Head of caudate nucleus (tissue), 42 donors: ENCODE measurements around the gene SH3BGRL.
"Not testable (repeated sequence)": the region's sequence is repeated elsewhere in the genome, so short reads cannot be mapped to it uniquely, and the experiment has no call there.

Experiments
- DNase-seq, 42 donors: peaks; one replicate each; pipeline versions ENCODE4 v3.0.0 to v3.0.0-alpha.2; 2020 to 2021; ENCODE audit warnings: mixed read lengths in 7 of 42
- intact Hi-C: fragments of 100-400 bp; cut with DNase I; formaldehyde crosslinking; loops from one replicate; pipeline ENCODE4 v1.15.0; 2022

Gene SH3BGRL

GRCh38 chrX:81255876-81256275 is 54.0 kb downstream of the SH3BGRL start:
- no peak for DNase-seq
- intact Hi-C loops, result loop anchor here (10.0 kb wide), 1 partner anchor 51 kb away; the partner anchor contains the start of genes HMGN5 and SH3BGRL

GRCh38 chrX:81257817-81258216 is 55.9 kb downstream of the SH3BGRL start:
- DNase-seq, result no peak
- intact Hi-C loops, result loop anchor here (10.0 kb wide), 1 partner anchor 53 kb away; the partner anchor contains the start of genes HMGN5 and SH3BGRL

- no peak for DNase-seq
- intact Hi-C loops, result loop anchor here (10.0 kb wide), 1 partner anchor 54 kb away; the partner anchor contains the start of genes HMGN5 and SH3BGRL
These were observed 57.3 kb downstream of the SH3BGRL start for GRCh38 chrX:81259020-81259713.

- DNase-seq, result no peak
- intact Hi-C loops, result loop anchor here (10.0 kb wide), 1 partner anchor 55 kb away; the partner anchor contains the start of genes HMGN5 and SH3BGRL
These were observed 58.0 kb downstream of the SH3BGRL start for GRCh38 chrX:81259714-81260395.

GRCh38 chrX:81261576-81261975 is 59.7 kb downstream of the SH3BGRL start:
- intact Hi-C loops, result no loop called here
- DNase-seq, result no peak

GRCh38 chrX:81263059-81263458 is 61.2 kb downstream of the SH3BGRL start:
- intact Hi-C loops, result no loop called here
- no peak for DNase-seq

- intact Hi-C loops, result no loop called here
These were observed 76.7 kb downstream of the SH3BGRL start for GRCh38 chrX:81278616-81279015.

GRCh38 chrX:81280148-81280547 is 78.2 kb downstream of the SH3BGRL start:
- intact Hi-C loops, result no loop called here
- no peak for DNase-seq

More at GRCh38 chrX:81278616-81279015, 76.7 kb downstream of the SH3BGRL start:
- DNase-seq, result no peak

GRCh38 chrX:81286075-81286474 is 84.2 kb downstream of the SH3BGRL start:
- no peak for DNase-seq
- intact Hi-C loops, result no loop called here

GRCh38 chrX:81286608-81287007 is 84.7 kb downstream of the SH3BGRL start:
- intact Hi-C loops, result no loop called here
- DNase-seq, result no peak

- DNase-seq, result no peak
- intact Hi-C loops, result no loop called here
These were observed 90.1 kb downstream of the SH3BGRL start for GRCh38 chrX:81291996-81292395.

- no peak for DNase-seq
- intact Hi-C loops, result no loop called here
These were observed 92.2 kb downstream of the SH3BGRL start for GRCh38 chrX:81294101-81294500.

GRCh38 chrX:81301877-81302276 is 100.0 kb downstream of the SH3BGRL start:
- intact Hi-C loops, result no loop called here
- DNase-seq, result no peak

GRCh38 chrX:81304563-81304962 is 102.7 kb downstream of the SH3BGRL start:
- intact Hi-C loops, result no loop called here
- no peak for DNase-seq

- DNase-seq, result no peak
- intact Hi-C loops, result no loop called here
These were observed 103.3 kb downstream of the SH3BGRL start for GRCh38 chrX:81305240-81305639.

- no peak for DNase-seq
- intact Hi-C loops, result no loop called here
These were observed 106.4 kb downstream of the SH3BGRL start for GRCh38 chrX:81308086-81308829.

GRCh38 chrX:81316163-81316562 is 114.3 kb downstream of the SH3BGRL start:
- no peak for DNase-seq
- intact Hi-C loops, result no loop called here

GRCh38 chrX:81331653-81332052 is 129.8 kb downstream of the SH3BGRL start:
- intact Hi-C loops, DNase-seq: not testable (repeated sequence)

- no peak for DNase-seq
- intact Hi-C loops, result no loop called here
These were observed 134.7 kb downstream of the SH3BGRL start for GRCh38 chrX:81336455-81337152.
